OCI-LY3 (cell line): ENCODE results near the gene GAK.

Experiments
- H2AFZ ChIP-seq: fragments of 200-600, 300-600 bp; shearing (Covaris generic); 2 replicates; pipeline ENCODE4 v1.6.0; 2014; ENCODE audit warnings: antibody characterized with exemption, low read depth, low read length
- H3K27ac ChIP-seq: fragments of 200-600, 300-600 bp; sonication (generic); 2 replicates; pipeline ENCODE4 v1.5.1; 2014; ENCODE audit warnings: mild to moderate bottlenecking, low read length, moderate library complexity, mixed read lengths
- H3K27me3 ChIP-seq: fragments of 200-600, 300-600 bp; sonication (generic); 2 replicates; pipeline ENCODE4 v1.6.1; 2014; ENCODE audit warnings: low read depth, low read length, mixed read lengths
- H3K36me3 ChIP-seq: fragments of 200-600, 300-600 bp; sonication (generic); replicated peaks from 2 replicates; pipeline ENCODE3; 2014; ENCODE audit warnings: low read depth, low read length, mixed read lengths
- H3K4me1 ChIP-seq: fragments of 300-600, 200-600 bp; sonication (generic); 2 replicates; pipeline ENCODE4 v1.6.1; 2014; ENCODE audit warnings: low read length, mixed read lengths
- H3K4me2 ChIP-seq: fragments of 200-600, 300-600 bp; sonication (generic); 2 replicates; pipeline ENCODE4 v1.6.1; 2014; ENCODE audit warnings: low read length, mixed read lengths
- H3K4me3 ChIP-seq: fragments of 300-600, 200-600 bp; sonication (generic); 2 replicates; pipeline ENCODE4 v1.5.1; 2014; ENCODE audit warnings: antibody characterized with exemption, mild to moderate bottlenecking, low read length, moderate library complexity
- H3K79me2 ChIP-seq: fragments of 300-600, 200-600 bp; shearing (Covaris generic); 2 replicates; pipeline ENCODE4 v1.6.1; 2014; ENCODE audit warnings: mild to moderate bottlenecking, low read length, mixed read lengths
- H3K9ac ChIP-seq: fragments of 300-600, 200-600 bp; shearing (Covaris generic); 2 replicates; pipeline ENCODE4 v1.6.0; 2014; ENCODE audit warnings: mild to moderate bottlenecking, low read length, moderate library complexity
- H3K9me3 ChIP-seq: fragments of 200-600, 300-600 bp; shearing (Covaris generic); 2 replicates; pipeline ENCODE4 v1.6.1; 2014; ENCODE audit warnings: low read length, mixed read lengths; ENCODE audit not compliant: insufficient read depth
- H4K20me1 ChIP-seq: fragments of 200-600, 300-600 bp; sonication (generic); 2 replicates; pipeline ENCODE4 v1.6.1; 2016; ENCODE audit warnings: low read length, mixed read lengths; ENCODE audit not compliant: insufficient read depth
- EZH2phosphoT487 ChIP-seq: fragments of 200-600 bp; shearing (Covaris generic); IDR thresholded peaks from 2 replicates; pipeline ENCODE4 v1.6.1; 2018; ENCODE audit warnings: antibody characterized with exemption, mixed run types, low read depth
- TF ChIP-seq, protein P1 (sequence below): fragments of 200-600, 300-600 bp; sonication (generic); IDR thresholded peaks from 2 replicates; pipeline ENCODE4 v1.5.1; 2014; ENCODE audit warnings: antibody characterized with exemption, low read length, low read depth

Gene GAK

DNA sequence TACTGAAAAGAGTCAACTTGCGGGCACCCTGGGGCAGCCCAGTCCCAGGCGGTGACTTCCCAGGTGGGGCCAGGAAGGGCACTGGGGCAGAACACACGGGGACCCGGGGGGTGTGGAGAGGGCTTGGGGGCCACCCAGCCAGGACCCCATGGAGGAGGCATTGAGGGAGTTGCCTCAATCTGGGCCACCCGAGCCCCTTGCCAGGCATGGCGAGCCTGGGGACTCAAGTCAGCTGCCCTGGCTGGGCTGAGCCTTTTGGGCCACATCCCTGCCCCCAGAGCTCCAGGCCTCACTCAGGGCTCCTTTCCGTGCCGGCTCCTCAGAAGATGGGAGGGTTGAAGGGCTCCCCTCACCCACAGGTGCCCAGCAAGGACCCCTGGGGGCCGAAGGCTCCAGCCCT is 99.6 kb downstream of the GAK start:
- no peak overlapping the region for H3K27ac ChIP-seq
- no peaks in the 10 kb centered on the region for H3K27me3 ChIP-seq
- no peak overlapping the region for H3K9ac ChIP-seq
- H3K36me3 ChIP-seq, result no peaks in the 10 kb centered on the region
- H2AFZ ChIP-seq, result no peak overlapping the region
- no peaks in the 10 kb centered on the region for H4K20me1 ChIP-seq
- H3K9me3 ChIP-seq, result no peaks in the 10 kb centered on the region
- H3K79me2 ChIP-seq, result no peaks in the 10 kb centered on the region
- H3K4me1 ChIP-seq, result no peaks in the 10 kb centered on the region
- H3K4me2 ChIP-seq, result no peak overlapping the region
- H3K4me3 ChIP-seq, result no peak overlapping the region
- TF ChIP-seq, protein P1, sequence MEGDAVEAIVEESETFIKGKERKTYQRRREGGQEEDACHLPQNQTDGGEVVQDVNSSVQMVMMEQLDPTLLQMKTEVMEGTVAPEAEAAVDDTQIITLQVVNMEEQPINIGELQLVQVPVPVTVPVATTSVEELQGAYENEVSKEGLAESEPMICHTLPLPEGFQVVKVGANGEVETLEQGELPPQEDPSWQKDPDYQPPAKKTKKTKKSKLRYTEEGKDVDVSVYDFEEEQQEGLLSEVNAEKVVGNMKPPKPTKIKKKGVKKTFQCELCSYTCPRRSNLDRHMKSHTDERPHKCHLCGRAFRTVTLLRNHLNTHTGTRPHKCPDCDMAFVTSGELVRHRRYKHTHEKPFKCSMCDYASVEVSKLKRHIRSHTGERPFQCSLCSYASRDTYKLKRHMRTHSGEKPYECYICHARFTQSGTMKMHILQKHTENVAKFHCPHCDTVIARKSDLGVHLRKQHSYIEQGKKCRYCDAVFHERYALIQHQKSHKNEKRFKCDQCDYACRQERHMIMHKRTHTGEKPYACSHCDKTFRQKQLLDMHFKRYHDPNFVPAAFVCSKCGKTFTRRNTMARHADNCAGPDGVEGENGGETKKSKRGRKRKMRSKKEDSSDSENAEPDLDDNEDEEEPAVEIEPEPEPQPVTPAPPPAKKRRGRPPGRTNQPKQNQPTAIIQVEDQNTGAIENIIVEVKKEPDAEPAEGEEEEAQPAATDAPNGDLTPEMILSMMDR, result no peak
- TF ChIP-seq EZH2phosphoT487, result no peak

DNA sequence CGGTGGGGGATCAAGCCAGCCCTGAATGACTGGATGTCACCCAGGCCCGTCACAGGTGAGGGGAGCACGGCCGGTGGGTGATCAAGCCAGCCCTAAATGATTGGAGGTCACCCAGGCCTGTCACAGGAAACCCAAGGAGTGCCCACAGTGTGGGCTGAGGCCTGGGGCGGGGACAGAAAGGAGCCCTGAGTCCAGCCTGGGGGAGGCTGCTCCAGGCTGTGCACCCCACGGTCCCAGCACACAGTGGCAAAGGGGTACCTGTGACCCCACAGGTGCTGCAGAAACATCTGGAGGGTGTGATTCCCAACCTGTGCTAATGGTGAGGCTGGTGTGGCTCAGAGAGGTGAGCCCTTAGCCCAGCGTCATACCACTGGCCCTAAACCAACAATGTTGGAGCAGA is 100.0 kb downstream of the GAK start:
- H4K20me1 ChIP-seq, result no peaks in the 10 kb centered on the region
- H3K36me3 ChIP-seq, result no peaks in the 10 kb centered on the region
- no peaks in the 10 kb centered on the region for H3K9me3 ChIP-seq
- H2AFZ ChIP-seq, result no peak overlapping the region
- H3K27me3 ChIP-seq, result no peaks in the 10 kb centered on the region
- no peak overlapping the region for H3K4me2 ChIP-seq
- no peak overlapping the region for H3K4me3 ChIP-seq
- H3K79me2 ChIP-seq, result no peaks in the 10 kb centered on the region
- no peaks in the 10 kb centered on the region for H3K4me1 ChIP-seq
- H3K27ac ChIP-seq, result no peak overlapping the region
- TF ChIP-seq, protein P1, result no peak
- no peak for TF ChIP-seq EZH2phosphoT487
- H3K9ac ChIP-seq, result no peak overlapping the region

DNA sequence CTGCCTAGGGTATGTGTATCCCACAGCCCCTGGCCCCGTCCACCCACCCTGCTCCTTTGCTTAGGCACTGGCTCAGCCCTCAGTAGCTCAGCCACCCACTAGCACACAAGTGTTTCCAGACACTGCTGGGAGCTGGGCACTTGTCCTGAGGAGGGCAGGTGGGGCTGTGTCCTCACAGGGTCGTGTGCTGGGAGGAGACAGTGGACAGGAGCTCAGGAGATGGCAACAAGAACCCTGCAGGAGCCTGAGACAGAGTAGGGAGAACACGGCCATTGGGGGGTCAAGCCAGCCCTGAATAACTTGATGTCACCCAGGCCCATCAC is 100.7 kb downstream of the GAK start:
- H2AFZ ChIP-seq, result no peak overlapping the region
- TF ChIP-seq EZH2phosphoT487, result no peak
- TF ChIP-seq, protein P1, result no peak
- H3K36me3 ChIP-seq, result no peaks in the 10 kb centered on the region
- no peaks in the 10 kb centered on the region for H3K79me2 ChIP-seq
- no peaks in the 10 kb centered on the region for H4K20me1 ChIP-seq
- H3K4me2 ChIP-seq, result no peak overlapping the region
- no peaks in the 10 kb centered on the region for H3K9me3 ChIP-seq
- H3K27me3 ChIP-seq, result no peaks in the 10 kb centered on the region
- H3K4me1 ChIP-seq, result no peaks in the 10 kb centered on the region
- H3K4me3 ChIP-seq, result no peak overlapping the region
- H3K9ac ChIP-seq, result no peak overlapping the region
- no peak overlapping the region for H3K27ac ChIP-seq

DNA sequence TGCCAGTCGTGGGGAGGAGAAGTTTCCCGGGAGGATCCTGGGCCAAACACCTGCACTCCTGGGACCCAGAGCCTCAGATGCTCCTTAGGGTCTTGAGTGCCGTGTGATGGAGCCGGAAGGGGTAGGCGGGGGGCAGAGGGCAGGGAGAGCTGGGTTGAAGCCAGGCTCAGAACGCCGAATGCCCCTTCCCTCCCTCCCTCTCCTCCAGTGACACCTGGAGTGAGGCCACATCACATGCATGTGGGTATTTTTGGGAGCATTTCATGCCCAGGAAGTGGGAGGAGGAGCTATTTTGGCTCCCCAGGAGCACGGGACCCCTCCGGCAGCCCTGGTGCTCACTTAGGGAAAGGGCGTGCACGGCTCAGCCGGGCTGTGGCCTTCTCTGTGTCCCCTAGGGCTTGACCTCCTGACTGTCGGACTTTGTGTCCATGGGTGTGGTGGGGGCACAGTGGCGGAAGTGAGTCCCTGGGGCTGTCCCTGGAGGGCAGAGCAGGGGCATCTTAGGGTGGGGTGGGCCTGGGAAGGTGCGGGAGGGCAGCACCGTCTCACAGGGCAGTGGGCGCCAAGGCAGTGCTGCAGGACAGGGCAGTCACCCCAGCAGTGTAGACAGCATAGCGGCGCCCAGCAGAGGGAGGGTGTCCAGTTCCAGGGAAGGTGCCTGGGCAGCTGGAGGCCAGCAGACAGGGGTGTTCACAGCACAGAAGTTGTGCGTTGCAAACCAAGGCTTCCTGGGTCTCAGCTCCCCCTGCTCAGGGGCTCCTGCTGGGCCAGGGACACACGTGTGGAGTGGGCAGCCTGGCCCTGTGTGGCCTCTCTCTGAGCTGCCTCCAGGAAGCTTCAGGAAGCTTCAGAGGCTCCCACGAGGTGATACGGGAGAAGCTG is 101.3 kb downstream of the GAK start:
- Histone ChIP-seq H3K79me2 (no peaks in the 10 kb centered on the region), H3K4me3 (no peak overlapping the region), H3K27ac (no peak overlapping the region), H2AFZ (no peak overlapping the region), H3K9me3 (no peaks in the 10 kb centered on the region), H3K36me3 (no peaks in the 10 kb centered on the region), H3K4me1 (no peaks in the 10 kb centered on the region), H4K20me1 (no peaks in the 10 kb centered on the region), H3K27me3 (no peaks in the 10 kb centered on the region), H3K4me2 (no peak overlapping the region), H3K9ac (no peak overlapping the region)
- no peak for TF ChIP-seq EZH2phosphoT487
